IMR-90 (cell line): Measurements from ENCODE around the gene DDX31. TPM values are rescaled to one million over a fixed set of nuclear protein-coding genes. Genes with fewer than 3 reads are reported as not detected.

ENCODE experiments used
- ATAC-seq: fragments of 200-7000 bp; cut with Tn5 transposase; 2 replicates; pipeline ENCODE4 v1.9.1; 2020; ENCODE audit warnings: low read depth, mild to moderate bottlenecking, moderate library complexity
- BruUV-seq: library from RNA; stranded (reverse); fragments of 400-500 nt; replicated peaks from 2 replicates; lab custom pipeline; 2021; lab: Mats Ljungman, UMichigan
- CTCF ChIA-PET: fragments of 300-600 bp; formaldehyde crosslinking; extraction: SDS; loops from one replicate; lab custom pipeline; 2021; ENCODE audit warnings: antibody characterized with exemption; lab: Yijun Ruan, JAX
- POLR2A ChIA-PET: fragments of 300-600 bp; sonication (Branson Sonifier 250); formaldehyde crosslinking; loops from one replicate; lab custom pipeline; 2022; ENCODE audit warnings: antibody characterized with exemption; ENCODE audit not compliant: unreplicated experiment; lab: Charles Lee
- DNase-seq: peaks from one replicate; pipeline ENCODE4 v3.0.0; 2013
- H2AFZ ChIP-seq: replicated peaks from 2 replicates; pipeline ENCODE3; 2013; ENCODE audit warnings: low read length, mild to moderate bottlenecking; ENCODE audit not compliant: poor library complexity
- H2AK5ac ChIP-seq: 2 replicates; pipeline ENCODE4 v1.6.1; 2013; ENCODE audit warnings: low read depth, low read length, inconsistent platforms
- H2AK9ac ChIP-seq: replicated peaks from 2 replicates; pipeline ENCODE3; 2013; ENCODE audit warnings: mild to moderate bottlenecking, low read depth, low read length, moderate library complexity; ENCODE audit not compliant: poor library complexity
- H2BK120ac ChIP-seq: 2 replicates; pipeline ENCODE4 v1.6.1; 2013; ENCODE audit warnings: low read depth, low read length, inconsistent platforms
- H2BK15ac ChIP-seq: 3 replicates; pipeline ENCODE4 v1.6.1; 2013; ENCODE audit warnings: low read depth, low read length, inconsistent platforms
- H2BK20ac ChIP-seq: 2 replicates; pipeline ENCODE4 v1.6.1; 2013; ENCODE audit warnings: low read depth, mild to moderate bottlenecking, inconsistent platforms, low read length, moderate library complexity
- H2BK5ac ChIP-seq: 2 replicates; pipeline ENCODE4 v1.6.1; 2013; ENCODE audit warnings: mild to moderate bottlenecking, low read depth, low read length, inconsistent platforms; ENCODE audit not compliant: poor library complexity, severe bottlenecking
- H3K14ac ChIP-seq: replicated peaks from 2 replicates; pipeline ENCODE4 v1.6.1; 2013; ENCODE audit warnings: low read depth, low read length, inconsistent platforms
- H3K18ac ChIP-seq: 2 replicates; pipeline ENCODE4 v1.6.1; 2013; ENCODE audit warnings: low read depth, low read length, control low read depth
- H3K23ac ChIP-seq: 2 replicates; pipeline ENCODE4 v1.6.1; 2013; ENCODE audit warnings: low read depth, low read length, inconsistent platforms
- H3K27ac ChIP-seq: 2 replicates; pipeline ENCODE4 v1.5.1; 2013; ENCODE audit warnings: mild to moderate bottlenecking, control low read depth, low read length; ENCODE audit not compliant: insufficient read depth
- H3K27me3 ChIP-seq: 2 replicates; pipeline ENCODE4 v1.6.1; 2013; ENCODE audit warnings: low read length; ENCODE audit not compliant: control insufficient read depth, insufficient read depth
- H3K36me3 ChIP-seq: 2 replicates; pipeline ENCODE4 v1.6.1; 2013; ENCODE audit warnings: low read length, mixed read lengths; ENCODE audit not compliant: control insufficient read depth, insufficient read depth
- H3K4ac ChIP-seq: 2 replicates; pipeline ENCODE4 v1.6.1; 2013; ENCODE audit warnings: low read depth, low read length, inconsistent platforms
- H3K4me1 ChIP-seq: 2 replicates; pipeline ENCODE4 v1.6.1; 2013; ENCODE audit warnings: low read length, mixed read lengths; ENCODE audit not compliant: control insufficient read depth, insufficient read depth
- H3K4me2 ChIP-seq: 2 replicates; pipeline ENCODE4 v1.6.1; 2013; ENCODE audit warnings: low read depth, mild to moderate bottlenecking, control low read depth, low read length, moderate library complexity
- H3K4me3 ChIP-seq: 2 replicates; pipeline ENCODE4 v1.5.1; 2013; ENCODE audit warnings: low read depth, mild to moderate bottlenecking, control low read depth, low read length, moderate library complexity; ENCODE audit not compliant: insufficient read depth
- H3K56ac ChIP-seq: 2 replicates; pipeline ENCODE4 v1.6.1; 2013; ENCODE audit warnings: low read length, inconsistent platforms; ENCODE audit not compliant: insufficient read depth; ENCODE audit errors: extremely low read depth
- H3K79me1 ChIP-seq, 2 experiments: 2 replicates each; pipeline ENCODE4 v1.6.1; 2013; ENCODE audit warnings: low read length in 2 of 2, inconsistent platforms in 1 of 2, low read depth in 1 of 2
- H3K9ac ChIP-seq: 2 replicates; pipeline ENCODE4 v1.6.1; 2013; ENCODE audit warnings: low read depth, low read length, control low read depth
- H3K9me1 ChIP-seq: 2 replicates; pipeline ENCODE4 v1.6.1; 2013; ENCODE audit warnings: low read length, inconsistent platforms; ENCODE audit not compliant: insufficient read depth
- H3K9me3 ChIP-seq: 2 replicates; pipeline ENCODE4 v1.6.1; 2013; ENCODE audit warnings: low read length; ENCODE audit not compliant: control insufficient read depth, insufficient read depth
- H4K20me1 ChIP-seq: 2 replicates; pipeline ENCODE4 v1.6.1; 2013; ENCODE audit warnings: low read length, inconsistent platforms; ENCODE audit not compliant: insufficient read depth
- H4K5ac ChIP-seq: 2 replicates; pipeline ENCODE4 v1.6.1; 2013; ENCODE audit warnings: mild to moderate bottlenecking, low read depth, low read length, control low read depth
- H4K8ac ChIP-seq, 2 experiments: 2 replicates each; pipeline ENCODE4 v1.6.1; 2013; ENCODE audit warnings: low read depth in 2 of 2, low read length in 2 of 2, control low read depth in 1 of 2, inconsistent platforms in 1 of 2
- H4K91ac ChIP-seq: 2 replicates; pipeline ENCODE4 v1.6.1; 2013; ENCODE audit warnings: low read depth, low read length, inconsistent platforms; ENCODE audit not compliant: insufficient read depth
- BHLHE40 ChIP-seq: fragments of 150-350 bp; IDR thresholded peaks from 2 replicates; pipeline ENCODE4 v1.6.1; 2016; ENCODE audit warnings: mild to moderate bottlenecking, low read depth, low read length
- CEBPB ChIP-seq: IDR thresholded peaks from 2 replicates; pipeline ENCODE4 v1.6.1; 2012; ENCODE audit warnings: low read depth, low read length, improper control_type of control experiment
- CHD1 ChIP-seq: IDR thresholded peaks from 2 replicates; pipeline ENCODE4 v1.6.1; 2012; ENCODE audit warnings: low read depth, low read length, improper control_type of control experiment
- FOS ChIP-seq: fragments of 150-350 bp; IDR thresholded peaks from 2 replicates; pipeline ENCODE4 v1.6.1; 2016; ENCODE audit warnings: low read depth, low read length
- MAFK ChIP-seq: IDR thresholded peaks from 2 replicates; pipeline ENCODE4 v1.6.1; 2012; ENCODE audit warnings: low read depth, low read length, improper control_type of control experiment
- MAZ ChIP-seq: IDR thresholded peaks from 2 replicates; pipeline ENCODE4 v1.6.1; 2012; ENCODE audit warnings: low read depth, mild to moderate bottlenecking, low read length, improper control_type of control experiment, moderate library complexity, borderline replicate concordance
- MXI1 ChIP-seq: IDR thresholded peaks from 2 replicates; pipeline ENCODE4 v1.6.1; 2012; ENCODE audit warnings: low read depth, mild to moderate bottlenecking, low read length, moderate library complexity, borderline replicate concordance
- NFE2L2 ChIP-seq: fragments of 150-350 bp; IDR thresholded peaks from 2 replicates; pipeline ENCODE4 v1.6.1; 2016; ENCODE audit warnings: low read depth, mild to moderate bottlenecking, low read length
- POLR2A ChIP-seq: IDR thresholded peaks from 2 replicates; pipeline ENCODE4 v1.6.1; 2012; ENCODE audit warnings: mild to moderate bottlenecking, low read depth, low read length
- RAD21 ChIP-seq: IDR thresholded peaks from 2 replicates; pipeline ENCODE4 v1.6.1; 2012; ENCODE audit warnings: low read length, improper control_type of control experiment
- RCOR1 ChIP-seq: IDR thresholded peaks from 2 replicates; pipeline ENCODE4 v1.6.1; 2012; ENCODE audit warnings: mild to moderate bottlenecking, low read length, improper control_type of control experiment; ENCODE audit not compliant: insufficient replicate concordance
- RFX5 ChIP-seq: IDR thresholded peaks from 2 replicates; pipeline ENCODE4 v1.8.0; 2012; ENCODE audit warnings: low read depth, mild to moderate bottlenecking, low read length, moderate library complexity
- SMC3 ChIP-seq: fragments of 150-350 bp; IDR thresholded peaks from 2 replicates; pipeline ENCODE4 v1.6.1; 2016; ENCODE audit warnings: low read depth, mild to moderate bottlenecking, antibody characterized with exemption, low read length, moderate library complexity
- WGBS, 2 experiments: methylation state at CpG; one replicate each; pipeline versions ENCODE4 v1.1.5 to v1.1.7; 2013; ENCODE audit warnings: missing lambda C conversion rate in 2 of 2; ENCODE audit not compliant: insufficient read length in 1 of 2; ENCODE audit errors: extremely low coverage in 2 of 2; 5-methylcytosine and 5-hydroxymethylcytosine counted together
- dilution Hi-C: fragments of 300-500 bp; cut with HindIII; formaldehyde crosslinking; loops from one replicate; pipeline ENCODE4 v1.14.3; 2018; ENCODE audit warnings: low sequenced_read_pairs; ENCODE audit not compliant: unreplicated experiment
- in situ Hi-C: fragments of 300-500 bp; cut with MboI; formaldehyde crosslinking; loops from 3 replicates; pipeline ENCODE4 v1.14.3; 2019; ENCODE audit warnings: low sequenced_read_pairs, inconsistent platforms, mixed read lengths
- intact Hi-C: fragments of 100-400 bp; cut with micrococcal nuclease; formaldehyde crosslinking; loops from 2 replicates; pipeline ENCODE4 v1.10.0; 2022
- polyA plus RNA-seq, 3 experiments: library from polyadenylated mRNA; depleted of rRNA; stranded (reverse); fragments of >200 nt; gene quantifications; 2 replicates each; pipeline ENCODE4 v1.2.3, GENCODE V29; 2012; ENCODE audit warnings: low replicate concordance in 1 of 3
- total RNA-seq: library from RNA; depleted of rRNA; stranded (reverse); fragments of >200 nt; gene quantifications from 2 replicates; pipeline ENCODE4 v1.2.3, GENCODE V29; 2012
- TF ChIP-seq, protein P1 (sequence below): fragments of 150-350 bp; IDR thresholded peaks from 2 replicates; pipeline ENCODE4 v1.6.1; 2017; ENCODE audit warnings: mild to moderate bottlenecking, antibody characterized with exemption, low read length, low read depth
- TF ChIP-seq, protein P2 (sequence below): fragments of 150-350 bp; IDR thresholded peaks from 2 replicates; pipeline ENCODE4 v1.6.1; 2016; ENCODE audit warnings: low read depth, mild to moderate bottlenecking, low read length, moderate library complexity, borderline replicate concordance
- TF ChIP-seq, protein P3 (sequence below): conservative IDR thresholded peaks from 2 replicates; pipeline ENCODE4 v1.5.1; 2012; ENCODE audit warnings: mild to moderate bottlenecking, low read depth, low read length, improper control_type of control experiment

The DDX31 gene
- total and polyA plus RNA-seq, 2 of the 4 experiments (the other 2 are of a cell fraction), result 10.7 to 14.0 TPM

DNA sequence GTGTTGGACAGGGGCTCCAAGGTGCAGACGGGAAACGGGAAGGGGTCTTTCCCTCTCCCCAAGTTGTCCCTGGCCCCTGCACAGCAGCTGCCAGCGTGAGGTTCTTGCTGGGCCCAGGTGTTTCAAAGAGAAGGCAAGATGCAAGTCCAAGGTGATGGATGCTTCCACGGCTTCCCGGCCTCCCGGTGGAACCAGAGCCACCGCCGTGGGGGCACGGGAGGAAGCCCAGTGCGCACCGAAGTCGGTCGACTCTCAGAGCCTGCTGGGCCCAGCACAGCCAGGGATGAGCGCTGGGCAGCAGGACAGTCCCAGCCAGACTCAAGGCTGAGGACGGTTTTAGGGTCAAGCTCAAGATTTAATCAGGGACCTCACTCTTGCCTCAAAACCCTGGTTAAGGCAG, 112.6 kb downstream of the DDX31 start:
- no peak overlapping the region for H2BK20ac ChIP-seq
- H2BK120ac ChIP-seq, result no peak overlapping the region
- H3K36me3 ChIP-seq, result no peaks in the 10 kb centered on the region
- no peaks in the 10 kb centered on the region for H3K79me1 ChIP-seq
- peak overlapping the region; percentile 41 for H2AFZ ChIP-seq
- intact Hi-C loops, result no loop called here
- no peak overlapping the region for H3K4me2 ChIP-seq
- dilution Hi-C loops, result no loop called here
- no peaks in the 10 kb centered on the region for H4K20me1 ChIP-seq
- no peak overlapping the region for H3K27ac ChIP-seq
- H3K4me1 ChIP-seq, result no peaks in the 10 kb centered on the region
- H2AK5ac ChIP-seq, result no peak overlapping the region
- no peak for TF ChIP-seq MXI1
- no peak for TF ChIP-seq RAD21
- no peak for TF ChIP-seq POLR2A
- TF ChIP-seq MAFK, result no peak
- TF ChIP-seq, protein P1, sequence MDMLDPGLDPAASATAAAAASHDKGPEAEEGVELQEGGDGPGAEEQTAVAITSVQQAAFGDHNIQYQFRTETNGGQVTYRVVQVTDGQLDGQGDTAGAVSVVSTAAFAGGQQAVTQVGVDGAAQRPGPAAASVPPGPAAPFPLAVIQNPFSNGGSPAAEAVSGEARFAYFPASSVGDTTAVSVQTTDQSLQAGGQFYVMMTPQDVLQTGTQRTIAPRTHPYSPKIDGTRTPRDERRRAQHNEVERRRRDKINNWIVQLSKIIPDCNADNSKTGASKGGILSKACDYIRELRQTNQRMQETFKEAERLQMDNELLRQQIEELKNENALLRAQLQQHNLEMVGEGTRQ, result no peak
- no peak for TF ChIP-seq FOS
- no peak for TF ChIP-seq CHD1
- no peak for TF ChIP-seq BHLHE40
- TF ChIP-seq RFX5, result no peak
- no peak for TF ChIP-seq RCOR1
- TF ChIP-seq, protein P2, sequence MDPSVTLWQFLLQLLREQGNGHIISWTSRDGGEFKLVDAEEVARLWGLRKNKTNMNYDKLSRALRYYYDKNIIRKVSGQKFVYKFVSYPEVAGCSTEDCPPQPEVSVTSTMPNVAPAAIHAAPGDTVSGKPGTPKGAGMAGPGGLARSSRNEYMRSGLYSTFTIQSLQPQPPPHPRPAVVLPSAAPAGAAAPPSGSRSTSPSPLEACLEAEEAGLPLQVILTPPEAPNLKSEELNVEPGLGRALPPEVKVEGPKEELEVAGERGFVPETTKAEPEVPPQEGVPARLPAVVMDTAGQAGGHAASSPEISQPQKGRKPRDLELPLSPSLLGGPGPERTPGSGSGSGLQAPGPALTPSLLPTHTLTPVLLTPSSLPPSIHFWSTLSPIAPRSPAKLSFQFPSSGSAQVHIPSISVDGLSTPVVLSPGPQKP, result no peak
- no peak for TF ChIP-seq SMC3
- TF ChIP-seq CEBPB, result no peak
- TF ChIP-seq, protein P3, sequence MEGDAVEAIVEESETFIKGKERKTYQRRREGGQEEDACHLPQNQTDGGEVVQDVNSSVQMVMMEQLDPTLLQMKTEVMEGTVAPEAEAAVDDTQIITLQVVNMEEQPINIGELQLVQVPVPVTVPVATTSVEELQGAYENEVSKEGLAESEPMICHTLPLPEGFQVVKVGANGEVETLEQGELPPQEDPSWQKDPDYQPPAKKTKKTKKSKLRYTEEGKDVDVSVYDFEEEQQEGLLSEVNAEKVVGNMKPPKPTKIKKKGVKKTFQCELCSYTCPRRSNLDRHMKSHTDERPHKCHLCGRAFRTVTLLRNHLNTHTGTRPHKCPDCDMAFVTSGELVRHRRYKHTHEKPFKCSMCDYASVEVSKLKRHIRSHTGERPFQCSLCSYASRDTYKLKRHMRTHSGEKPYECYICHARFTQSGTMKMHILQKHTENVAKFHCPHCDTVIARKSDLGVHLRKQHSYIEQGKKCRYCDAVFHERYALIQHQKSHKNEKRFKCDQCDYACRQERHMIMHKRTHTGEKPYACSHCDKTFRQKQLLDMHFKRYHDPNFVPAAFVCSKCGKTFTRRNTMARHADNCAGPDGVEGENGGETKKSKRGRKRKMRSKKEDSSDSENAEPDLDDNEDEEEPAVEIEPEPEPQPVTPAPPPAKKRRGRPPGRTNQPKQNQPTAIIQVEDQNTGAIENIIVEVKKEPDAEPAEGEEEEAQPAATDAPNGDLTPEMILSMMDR, result no peak
- TF ChIP-seq NFE2L2, result no peak
- TF ChIP-seq MAZ, result no peak
- CTCF ChIA-PET, result interaction anchor here (0.6 kb wide), 1 partner anchor 263 kb away, joined by 3 read pairs; no protein-coding TSS in a partner anchor
- no peak overlapping the region for H2AK9ac ChIP-seq
- BruUV-seq, result no TSS peak
- no peak overlapping the region for H3K23ac ChIP-seq
- H3K14ac ChIP-seq, result no peak overlapping the region
- no peaks in the 10 kb centered on the region for H3K9me1 ChIP-seq
- H3K56ac ChIP-seq, result no peak overlapping the region
- no peak overlapping the region for H2BK15ac ChIP-seq
- H2BK5ac ChIP-seq, result no peak overlapping the region
- H3K4me3 ChIP-seq, result no peak overlapping the region
- ATAC-seq (no peak), DNase-seq (no peak)
- POLR2A ChIA-PET, result no interaction called here
- no peak overlapping the region for H4K5ac ChIP-seq
- in situ Hi-C loops, result no loop called here
- no peak overlapping the region for H3K18ac ChIP-seq
- peaks cover 45% of the 10 kb centered on the region for H3K27me3 ChIP-seq
- H4K8ac ChIP-seq, result no peak overlapping the region
- H3K9ac ChIP-seq, result no peak overlapping the region
- no peak overlapping the region for H4K91ac ChIP-seq
- 79% methylated on average over 10 of the region's 15 CpGs; no CpG with 5 or more reads in 1 of the 2 experiments for WGBS, 2 experiments
- peaks cover 3% of the 10 kb centered on the region for H3K9me3 ChIP-seq
- no peak overlapping the region for H3K4ac ChIP-seq
